Hepatocyte (in vitro differentiated cells): Measurements from ENCODE around the gene ADAMTS2. TPM values are rescaled to one million over a fixed set of nuclear protein-coding genes. Genes with fewer than 3 reads are reported as not detected.

ENCODE experiments used
- DNase-seq: peaks from one replicate; pipeline ENCODE4 v3.0.0-alpha.2; 2016; ENCODE audit warnings: low spot score
- H2AFZ ChIP-seq: fragments of 200-600 bp; sonication (generic); 2 replicates; pipeline ENCODE4 v1.6.0; 2016; ENCODE audit warnings: antibody characterized with exemption, mild to moderate bottlenecking
- H3K27ac ChIP-seq: fragments of 200-600 bp; sonication (generic); 2 replicates; pipeline ENCODE4 v1.5.1; 2016; ENCODE audit warnings: mild to moderate bottlenecking
- H3K27me3 ChIP-seq: fragments of 200-600 bp; sonication (generic); 2 replicates; pipeline ENCODE4 v1.6.1; 2016
- H3K36me3 ChIP-seq: fragments of 200-600 bp; sonication (generic); replicated peaks from 2 replicates; pipeline ENCODE4 v1.5.1; 2016; ENCODE audit warnings: low read depth; ENCODE audit not compliant: insufficient read depth
- H3K4me1 ChIP-seq: fragments of 200-600 bp; sonication (generic); 2 replicates; pipeline ENCODE4 v1.5.1; 2016; ENCODE audit warnings: mild to moderate bottlenecking, moderate library complexity; ENCODE audit not compliant: insufficient read depth
- H3K4me2 ChIP-seq: fragments of 200-600 bp; sonication (generic); 2 replicates; pipeline ENCODE4 v1.6.0; 2016
- H3K4me3 ChIP-seq: fragments of 200-600 bp; sonication (generic); 2 replicates; pipeline ENCODE4 v1.5.1; 2016; ENCODE audit warnings: mild to moderate bottlenecking
- H3K79me2 ChIP-seq: fragments of 200-600 bp; sonication (generic); 2 replicates; pipeline ENCODE4 v1.6.0; 2017; ENCODE audit warnings: mild to moderate bottlenecking
- H3K9me2 ChIP-seq: fragments of 200-600 bp; sonication (generic); replicated peaks from 2 replicates; pipeline ENCODE4 v1.6.0; 2017; ENCODE audit warnings: mild to moderate bottlenecking; ENCODE audit not compliant: insufficient read depth
- H3K9me3 ChIP-seq: fragments of 200-600 bp; sonication (generic); 2 replicates; pipeline ENCODE4 v1.5.1; 2016; ENCODE audit warnings: low read depth, mild to moderate bottlenecking
- H4K20me1 ChIP-seq: fragments of 200-600 bp; sonication (generic); 2 replicates; pipeline ENCODE4 v1.6.0; 2016; ENCODE audit warnings: mild to moderate bottlenecking; ENCODE audit not compliant: insufficient read depth, poor library complexity, severe bottlenecking
- EZH2 ChIP-seq: fragments of 200-600 bp; sonication (generic); IDR thresholded peaks from 2 replicates; pipeline ENCODE4 v1.6.1; 2016; ENCODE audit warnings: antibody characterized with exemption, mild to moderate bottlenecking, borderline replicate concordance
- EZH2phosphoT487 ChIP-seq: fragments of 200-600 bp; sonication (generic); IDR thresholded peaks from one replicate; pipeline ENCODE4 v1.6.1; 2018; ENCODE audit warnings: antibody characterized with exemption, mild to moderate bottlenecking, low read depth, moderate library complexity; ENCODE audit not compliant: unreplicated experiment, severe bottlenecking
- WGBS: methylation state at CpG from one replicate; pipeline ENCODE4 v1.1.6; 2016; ENCODE audit warnings: low lambda C conversion rate; ENCODE audit errors: missing lambda C conversion rate; 5-methylcytosine and 5-hydroxymethylcytosine counted together
- polyA plus RNA-seq: library from polyadenylated mRNA; unstranded; fragments of >200 nt; fragmentation: Nextera tagmentation; extraction: Ambion mirVana; gene quantifications from 2 replicates; pipeline ENCODE4 v1.2.1, GENCODE V29; 2016
- total RNA-seq: library from RNA; depleted of rRNA; stranded (reverse); fragments of >200 nt; gene quantifications from 2 replicates; pipeline ENCODE4 v1.2.3, GENCODE V29; 2014
- TF ChIP-seq, protein P1 (sequence below): fragments of 200-600 bp; sonication (generic); IDR thresholded peaks from 2 replicates; pipeline ENCODE4 v1.5.1; 2016; ENCODE audit warnings: antibody characterized with exemption, mild to moderate bottlenecking; ENCODE audit not compliant: poor library complexity

The ADAMTS2 gene
- total and polyA plus RNA-seq, 2 experiments from 2014 or later: 55.4 to 78.8 TPM

DNA sequence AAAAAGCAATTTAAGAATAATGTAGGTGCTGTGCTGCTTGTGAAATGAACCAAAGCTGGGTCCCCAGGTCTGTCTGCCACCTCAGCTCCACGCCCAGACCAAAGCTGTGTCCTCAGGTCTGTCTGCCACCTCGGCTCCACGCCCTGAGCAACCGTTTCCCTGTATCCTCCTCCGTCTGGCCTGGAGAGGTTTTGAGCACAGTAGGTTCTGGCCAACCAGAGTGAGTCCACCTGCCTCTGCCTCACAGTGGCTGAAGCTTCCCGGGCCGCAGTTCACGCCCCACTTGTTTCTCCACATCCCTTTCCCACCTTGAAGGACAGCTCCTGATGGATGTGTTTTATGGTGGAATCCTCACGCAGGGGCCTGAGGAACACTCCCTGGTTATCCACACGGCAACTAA, 120.5 kb downstream of the ADAMTS2 start:
- Histone ChIP-seq H3K9me2 (no peaks in the 10 kb centered on the region), H3K4me3 (no peak overlapping the region), H3K4me2 (no peak overlapping the region), H2AFZ (no peak overlapping the region), H3K27me3 (no peaks in the 10 kb centered on the region), H3K79me2 (no peaks in the 10 kb centered on the region), H3K9me3 (no peaks in the 10 kb centered on the region), H3K4me1 (peaks cover 8% of the 10 kb centered on the region), H3K36me3 (no peaks in the 10 kb centered on the region), H4K20me1 (no peaks in the 10 kb centered on the region), H3K27ac (no peak overlapping the region)
- WGBS: 92% methylated on average over 10 of the region's 10 CpGs
- no peak for DNase-seq
- TF ChIP-seq EZH2: no peak
- TF ChIP-seq EZH2phosphoT487: no peak
- TF ChIP-seq, protein P1, sequence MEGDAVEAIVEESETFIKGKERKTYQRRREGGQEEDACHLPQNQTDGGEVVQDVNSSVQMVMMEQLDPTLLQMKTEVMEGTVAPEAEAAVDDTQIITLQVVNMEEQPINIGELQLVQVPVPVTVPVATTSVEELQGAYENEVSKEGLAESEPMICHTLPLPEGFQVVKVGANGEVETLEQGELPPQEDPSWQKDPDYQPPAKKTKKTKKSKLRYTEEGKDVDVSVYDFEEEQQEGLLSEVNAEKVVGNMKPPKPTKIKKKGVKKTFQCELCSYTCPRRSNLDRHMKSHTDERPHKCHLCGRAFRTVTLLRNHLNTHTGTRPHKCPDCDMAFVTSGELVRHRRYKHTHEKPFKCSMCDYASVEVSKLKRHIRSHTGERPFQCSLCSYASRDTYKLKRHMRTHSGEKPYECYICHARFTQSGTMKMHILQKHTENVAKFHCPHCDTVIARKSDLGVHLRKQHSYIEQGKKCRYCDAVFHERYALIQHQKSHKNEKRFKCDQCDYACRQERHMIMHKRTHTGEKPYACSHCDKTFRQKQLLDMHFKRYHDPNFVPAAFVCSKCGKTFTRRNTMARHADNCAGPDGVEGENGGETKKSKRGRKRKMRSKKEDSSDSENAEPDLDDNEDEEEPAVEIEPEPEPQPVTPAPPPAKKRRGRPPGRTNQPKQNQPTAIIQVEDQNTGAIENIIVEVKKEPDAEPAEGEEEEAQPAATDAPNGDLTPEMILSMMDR: no peak

DNA sequence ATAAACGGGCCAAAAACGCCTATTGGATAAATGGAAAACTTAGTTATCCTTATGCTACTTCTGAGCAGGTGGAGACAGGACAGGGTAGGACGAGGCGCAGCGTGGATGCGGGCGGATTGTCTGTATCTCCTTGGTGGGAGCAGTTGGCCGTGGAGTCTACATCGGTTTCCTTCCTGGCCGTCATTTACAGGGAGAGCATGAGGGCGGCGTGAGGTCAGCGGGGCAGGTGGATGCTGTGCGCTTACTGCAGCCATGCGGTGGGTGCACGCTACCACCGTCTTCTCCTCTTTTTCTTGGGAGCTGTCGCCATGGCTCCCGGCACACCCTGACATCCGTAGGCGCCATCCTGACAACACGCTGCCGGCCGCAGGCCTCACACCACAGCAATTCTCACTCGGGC, 121.3 kb downstream of the ADAMTS2 start:
- Histone ChIP-seq H3K27ac (no peak overlapping the region), H3K9me2 (no peaks in the 10 kb centered on the region), H3K4me3 (no peak overlapping the region), H3K4me2 (no peak overlapping the region), H3K4me1 (peaks cover 8% of the 10 kb centered on the region), H3K9me3 (no peaks in the 10 kb centered on the region), H3K27me3 (no peaks in the 10 kb centered on the region), H3K36me3 (no peaks in the 10 kb centered on the region), H2AFZ (no peak overlapping the region), H4K20me1 (no peaks in the 10 kb centered on the region), H3K79me2 (no peaks in the 10 kb centered on the region)
- no peak for DNase-seq
- WGBS: 98% methylated on average over 24 of the region's 25 CpGs
- TF ChIP-seq, protein P1: no peak

DNA sequence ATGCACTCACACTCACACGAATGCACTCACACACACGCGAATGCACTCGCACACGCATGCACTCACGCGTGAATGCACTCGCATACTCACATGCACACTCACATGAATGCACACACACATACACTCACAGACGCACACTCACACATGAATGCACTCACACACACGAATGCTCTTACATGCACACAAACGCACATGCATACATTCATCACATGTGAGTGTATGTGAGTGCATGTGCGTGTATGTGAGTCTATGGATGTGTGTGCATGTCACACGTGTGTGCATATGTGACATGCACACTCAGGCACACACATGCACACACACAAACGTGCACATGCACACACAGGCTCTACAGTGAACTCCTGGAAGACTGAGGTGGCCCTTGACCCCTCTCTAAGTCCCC, 121.7 kb downstream of the ADAMTS2 start:
- Histone ChIP-seq H3K79me2 (no peaks in the 10 kb centered on the region), H3K27ac (no peak overlapping the region), H3K4me2 (no peak overlapping the region), H3K4me1 (peaks cover 8% of the 10 kb centered on the region), H3K36me3 (no peaks in the 10 kb centered on the region), H3K4me3 (no peak overlapping the region), H4K20me1 (no peaks in the 10 kb centered on the region), H3K27me3 (no peaks in the 10 kb centered on the region), H2AFZ (no peak overlapping the region), H3K9me3 (no peaks in the 10 kb centered on the region), H3K9me2 (no peaks in the 10 kb centered on the region)
- no peak for DNase-seq
- TF ChIP-seq, protein P1: no peak
- no peak for TF ChIP-seq EZH2phosphoT487
- TF ChIP-seq EZH2: no peak
- 85% methylated on average over 14 of the region's 14 CpGs for WGBS
